RWPE1 (cell line): ENCODE measurements around the gene MAP3K20.
"Not testable (repeated sequence)": the region's sequence is repeated elsewhere in the genome, so short reads cannot be mapped to it uniquely, and the experiment has no call there.

Source experiments
- CTCF ChIA-PET: fragments of 350-600 bp; sonication (Branson Sonifier 250); formaldehyde crosslinking; extraction: SDS; loops from one replicate; lab custom pipeline; 2021; lab: Yijun Ruan, JAX
- POLR2A ChIA-PET: fragments of 400-600 bp; formaldehyde crosslinking; extraction: SDS; loops from one replicate; lab custom pipeline; 2020; ENCODE audit warnings: antibody characterized with exemption; ENCODE audit not compliant: low non-redundant PET; lab: Yijun Ruan, JAX
- DNase-seq: peaks from one replicate; pipeline ENCODE4 v3.0.0; 2012; ENCODE audit warnings: low spot score
- H3K27ac ChIP-seq: fragments of 450-650 bp; 2 replicates; pipeline ENCODE4 v1.5.1; 2017
- CTCF ChIP-seq: fragments of 450-650 bp; conservative IDR thresholded peaks from 2 replicates; pipeline ENCODE4 v1.5.1; 2017; ENCODE audit warnings: low read depth, mild to moderate bottlenecking

Gene MAP3K20

GRCh38 chr2:173307293-173307692 lies 231.6 kb downstream of the MAP3K20 start:
- POLR2A ChIA-PET: no interaction called here
- H3K27ac ChIP-seq: no peak overlapping the region
- no peak for DNase-seq
- CTCF ChIA-PET: no interaction called here
- no peak for TF ChIP-seq CTCF

GRCh38 chr2:173309370-173309769 lies 233.7 kb downstream of the MAP3K20 start:
- POLR2A ChIA-PET, DNase-seq, H3K27ac ChIP-seq: not testable (repeated sequence)
- CTCF ChIA-PET: interaction anchor here (0.5 kb wide), 1 partner anchor 1675 kb away, joined by 3 read pairs; no protein-coding TSS in a partner anchor

- no peak for DNase-seq
- TF ChIP-seq CTCF: no peak
- no peak overlapping the region for H3K27ac ChIP-seq
- CTCF ChIA-PET: no interaction called here
- POLR2A ChIA-PET: no interaction called here
Observed at GRCh38 chr2:173311844-173312606, 236.4 kb downstream of the MAP3K20 start.
